Measurements from ENCODE around the gene SLX4.

The SLX4 gene

DNA sequence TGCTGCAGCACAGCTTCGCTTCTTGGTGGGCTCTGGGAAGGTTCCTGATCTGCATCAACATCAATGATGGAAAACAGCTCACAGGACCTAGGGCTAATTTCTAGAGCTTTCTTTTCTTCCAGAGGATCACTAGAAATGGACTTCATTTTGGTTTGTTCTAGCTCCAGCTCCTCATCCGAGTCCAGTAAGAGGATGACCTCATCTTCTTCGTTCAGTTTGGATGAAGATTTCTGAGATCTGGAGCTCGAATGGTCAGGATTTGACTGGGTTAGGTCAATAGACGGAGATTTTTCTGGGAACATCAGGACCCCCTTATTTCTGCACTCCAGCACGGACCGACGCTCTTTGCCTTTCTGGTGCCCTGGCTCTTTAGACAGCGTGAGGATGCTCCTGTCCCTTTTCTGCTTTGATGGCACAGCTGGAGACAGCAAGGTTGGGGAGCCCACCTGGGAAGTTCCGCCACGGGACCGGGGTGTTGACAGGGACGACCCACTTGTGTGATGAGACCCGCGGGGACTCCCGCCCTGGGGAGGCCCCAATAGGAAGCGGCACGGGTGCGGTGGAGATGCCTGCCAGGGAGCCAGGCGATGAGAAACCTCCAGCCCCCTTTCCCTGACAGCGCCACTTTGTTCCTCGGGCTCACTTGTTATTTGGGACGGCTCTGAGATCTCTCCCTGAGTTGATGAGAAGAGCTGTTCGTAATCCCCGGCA lies 21.3 kb downstream of the SLX4 start:
- H3K27ac ChIP-seq (replicated peaks) = no peak overlapping the region

GRCh38 chr16:3589441-3589921 lies 21.9 kb downstream of the SLX4 start:
- H3K27ac ChIP-seq (replicated peaks) = no peak overlapping the region
- H3K4me3 ChIP-seq (replicated peaks; ENCODE audit: insufficient read depth, low read length) = no peak overlapping the region
- DNase-seq (ENCODE audit: low read depth in 1 of 2, low spot score in 1 of 2) = no peak
- no peak for TF ChIP-seq POLR2AphosphoS5 (IDR thresholded peaks at IDR 0.05; ENCODE audit: low read depth)
- TF ChIP-seq SPI1 (IDR thresholded peaks at IDR 0.05; ENCODE audit: borderline replicate concordance, low read depth) = no peak
- TF ChIP-seq, protein P1, sequence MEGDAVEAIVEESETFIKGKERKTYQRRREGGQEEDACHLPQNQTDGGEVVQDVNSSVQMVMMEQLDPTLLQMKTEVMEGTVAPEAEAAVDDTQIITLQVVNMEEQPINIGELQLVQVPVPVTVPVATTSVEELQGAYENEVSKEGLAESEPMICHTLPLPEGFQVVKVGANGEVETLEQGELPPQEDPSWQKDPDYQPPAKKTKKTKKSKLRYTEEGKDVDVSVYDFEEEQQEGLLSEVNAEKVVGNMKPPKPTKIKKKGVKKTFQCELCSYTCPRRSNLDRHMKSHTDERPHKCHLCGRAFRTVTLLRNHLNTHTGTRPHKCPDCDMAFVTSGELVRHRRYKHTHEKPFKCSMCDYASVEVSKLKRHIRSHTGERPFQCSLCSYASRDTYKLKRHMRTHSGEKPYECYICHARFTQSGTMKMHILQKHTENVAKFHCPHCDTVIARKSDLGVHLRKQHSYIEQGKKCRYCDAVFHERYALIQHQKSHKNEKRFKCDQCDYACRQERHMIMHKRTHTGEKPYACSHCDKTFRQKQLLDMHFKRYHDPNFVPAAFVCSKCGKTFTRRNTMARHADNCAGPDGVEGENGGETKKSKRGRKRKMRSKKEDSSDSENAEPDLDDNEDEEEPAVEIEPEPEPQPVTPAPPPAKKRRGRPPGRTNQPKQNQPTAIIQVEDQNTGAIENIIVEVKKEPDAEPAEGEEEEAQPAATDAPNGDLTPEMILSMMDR (IDR thresholded peaks at IDR 0.05; ENCODE audit: insufficient read depth, low read length) = no peak
- no peak for TF ChIP-seq GABPA (IDR thresholded peaks at IDR 0.05; ENCODE audit: low read depth)
- TF ChIP-seq, protein P2, sequence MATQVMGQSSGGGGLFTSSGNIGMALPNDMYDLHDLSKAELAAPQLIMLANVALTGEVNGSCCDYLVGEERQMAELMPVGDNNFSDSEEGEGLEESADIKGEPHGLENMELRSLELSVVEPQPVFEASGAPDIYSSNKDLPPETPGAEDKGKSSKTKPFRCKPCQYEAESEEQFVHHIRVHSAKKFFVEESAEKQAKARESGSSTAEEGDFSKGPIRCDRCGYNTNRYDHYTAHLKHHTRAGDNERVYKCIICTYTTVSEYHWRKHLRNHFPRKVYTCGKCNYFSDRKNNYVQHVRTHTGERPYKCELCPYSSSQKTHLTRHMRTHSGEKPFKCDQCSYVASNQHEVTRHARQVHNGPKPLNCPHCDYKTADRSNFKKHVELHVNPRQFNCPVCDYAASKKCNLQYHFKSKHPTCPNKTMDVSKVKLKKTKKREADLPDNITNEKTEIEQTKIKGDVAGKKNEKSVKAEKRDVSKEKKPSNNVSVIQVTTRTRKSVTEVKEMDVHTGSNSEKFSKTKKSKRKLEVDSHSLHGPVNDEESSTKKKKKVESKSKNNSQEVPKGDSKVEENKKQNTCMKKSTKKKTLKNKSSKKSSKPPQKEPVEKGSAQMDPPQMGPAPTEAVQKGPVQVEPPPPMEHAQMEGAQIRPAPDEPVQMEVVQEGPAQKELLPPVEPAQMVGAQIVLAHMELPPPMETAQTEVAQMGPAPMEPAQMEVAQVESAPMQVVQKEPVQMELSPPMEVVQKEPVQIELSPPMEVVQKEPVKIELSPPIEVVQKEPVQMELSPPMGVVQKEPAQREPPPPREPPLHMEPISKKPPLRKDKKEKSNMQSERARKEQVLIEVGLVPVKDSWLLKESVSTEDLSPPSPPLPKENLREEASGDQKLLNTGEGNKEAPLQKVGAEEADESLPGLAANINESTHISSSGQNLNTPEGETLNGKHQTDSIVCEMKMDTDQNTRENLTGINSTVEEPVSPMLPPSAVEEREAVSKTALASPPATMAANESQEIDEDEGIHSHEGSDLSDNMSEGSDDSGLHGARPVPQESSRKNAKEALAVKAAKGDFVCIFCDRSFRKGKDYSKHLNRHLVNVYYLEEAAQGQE (IDR thresholded peaks at IDR 0.05; ENCODE audit: insufficient replicate concordance, low read depth) = no peak
- H3K27me3 ChIP-seq (ENCODE audit: insufficient read depth, poor library complexity, severe bottlenecking) = no peaks in the 10 kb centered on the region

More for the DNA sequence above, 21.3 kb downstream of the SLX4 start:
- TF ChIP-seq POLR2AphosphoS5 (IDR thresholded peaks at IDR 0.05; ENCODE audit: low read depth) (no peak), SPI1 (IDR thresholded peaks at IDR 0.05; ENCODE audit: borderline replicate concordance, low read depth) (no peak), GABPA (IDR thresholded peaks at IDR 0.05; ENCODE audit: low read depth) (no peak)
- TF ChIP-seq, protein P1 (IDR thresholded peaks at IDR 0.05; ENCODE audit: insufficient read depth, low read length) = no peak
- TF ChIP-seq, protein P2 (IDR thresholded peaks at IDR 0.05; ENCODE audit: insufficient replicate concordance, low read depth) = no peak
- DNase-seq (ENCODE audit: low read depth in 1 of 2, low spot score in 1 of 2) = no peak
- Histone ChIP-seq H3K27me3 (ENCODE audit: insufficient read depth, poor library complexity, severe bottlenecking) (no peaks in the 10 kb centered on the region), H3K4me3 (replicated peaks; ENCODE audit: insufficient read depth, low read length) (no peak overlapping the region)

- TF ChIP-seq POLR2AphosphoS5 (IDR thresholded peaks at IDR 0.05; ENCODE audit: low read depth) (no peak), GABPA (IDR thresholded peaks at IDR 0.05; ENCODE audit: low read depth) (no peak), SPI1 (IDR thresholded peaks at IDR 0.05; ENCODE audit: borderline replicate concordance, low read depth) (no peak)
- TF ChIP-seq, protein P1 (IDR thresholded peaks at IDR 0.05; ENCODE audit: insufficient read depth, low read length) = no peak
- TF ChIP-seq, protein P2 (IDR thresholded peaks at IDR 0.05; ENCODE audit: insufficient replicate concordance, low read depth) = no peak
- no peak overlapping the region for H3K4me3 ChIP-seq (replicated peaks; ENCODE audit: insufficient read depth, low read length)
- DNase-seq (ENCODE audit: low read depth in 1 of 2, low spot score in 1 of 2) = no peak
- H3K27me3 ChIP-seq (ENCODE audit: insufficient read depth, poor library complexity, severe bottlenecking) = no peaks in the 10 kb centered on the region
- H3K27ac ChIP-seq (replicated peaks) = no peak overlapping the region
Measured at GRCh38 chr16:3589001-3589400, 22.4 kb downstream of the SLX4 start.

All from HL-60 (cell line).